Measurements from ENCODE around the gene ADAMTSL5. TPM values are rescaled to one million over a fixed set of nuclear protein-coding genes. Genes with fewer than 3 reads are reported as not detected.

ADAMTSL5 gene
- total RNA-seq, 4 donors from 2014 or later: 5.0 to 31.5 (median 25.2) TPM

GRCh38 chr19:1555487-1556389 lies 42.9 kb upstream of the ADAMTSL5 start:
- Histone ChIP-seq H3K27me3 (no peaks in the 10 kb centered on the region), H3K27ac (no peak overlapping the region), H3K4me1 (no peaks in the 10 kb centered on the region), H3K36me3 (peaks cover 0 to 12% (median 0%) of the 10 kb centered on the region in 3 donors), H3K9me3 (no peaks in the 10 kb centered on the region), H3K4me3 (no peak overlapping the region)
- TF ChIP-seq POLR2A (IDR thresholded peaks at IDR 0.05) (no peak), CTCF (IDR thresholded peaks at IDR 0.05) (no peak)
- no peak for DNase-seq

- no peaks in the 10 kb centered on the region for H3K4me1 ChIP-seq
- H3K27ac ChIP-seq: no peak overlapping the region
- H3K9me3 ChIP-seq: no peaks in the 10 kb centered on the region
- no peak for DNase-seq
- H3K27me3 ChIP-seq: no peaks in the 10 kb centered on the region
- no peak for TF ChIP-seq POLR2A (IDR thresholded peaks at IDR 0.05)
- no peak for TF ChIP-seq CTCF (IDR thresholded peaks at IDR 0.05)
- H3K4me3 ChIP-seq: no peak overlapping the region
- peaks cover 0 to 12% (median 0%) of the 10 kb centered on the region in 3 donors for H3K36me3 ChIP-seq
These were observed 42.1 kb upstream of the ADAMTSL5 start for GRCh38 chr19:1554968-1555367.

- H3K9me3 ChIP-seq: no peaks in the 10 kb centered on the region
- no peak overlapping the region for H3K4me3 ChIP-seq
- TF ChIP-seq POLR2A (IDR thresholded peaks at IDR 0.05): no peak
- no peak for TF ChIP-seq CTCF (IDR thresholded peaks at IDR 0.05)
- H3K36me3 ChIP-seq: peaks cover 0 to 12% (median 0%) of the 10 kb centered on the region in 3 donors
- DNase-seq: no peak
- no peaks in the 10 kb centered on the region for H3K4me1 ChIP-seq
- no peaks in the 10 kb centered on the region for H3K27me3 ChIP-seq
- H3K27ac ChIP-seq: no peak overlapping the region
These were observed 40.6 kb upstream of the ADAMTSL5 start for GRCh38 chr19:1553415-1553814.

- Histone ChIP-seq H3K9me3 (no peaks in the 10 kb centered on the region), H3K4me1 (peaks cover 0 to 2% (median under 1%) of the 10 kb centered on the region in 4 donors), H3K36me3 (peaks cover 0 to 9% (median 0%) of the 10 kb centered on the region in 3 donors), H3K4me3 (no peak overlapping the region), H3K27ac (no peak overlapping the region), H3K27me3 (no peaks in the 10 kb centered on the region)
- TF ChIP-seq POLR2A (IDR thresholded peaks at IDR 0.05) (no peak), CTCF (IDR thresholded peaks at IDR 0.05) (no peak)
- no peak for DNase-seq
These were observed 38.5 kb upstream of the ADAMTSL5 start for GRCh38 chr19:1551068-1552040.

- peaks cover 0 to 8% (median 3%) of the 10 kb centered on the region in 4 donors for H3K4me1 ChIP-seq
- no peak overlapping the region for H3K4me3 ChIP-seq
- no peaks in the 10 kb centered on the region for H3K27me3 ChIP-seq
- TF ChIP-seq POLR2A (IDR thresholded peaks at IDR 0.05): no peak
- TF ChIP-seq CTCF (IDR thresholded peaks at IDR 0.05): no peak
- no peak for DNase-seq
- no peaks in the 10 kb centered on the region for H3K9me3 ChIP-seq
- H3K27ac ChIP-seq: no peak overlapping the region
- H3K36me3 ChIP-seq: no peaks in the 10 kb centered on the region
These were observed 36.6 kb upstream of the ADAMTSL5 start for GRCh38 chr19:1549332-1549945.
